Gastroesophageal sphincter (tissue), 4 donors: Measurements from ENCODE around the gene SDC3. TPM values are rescaled to one million over a fixed set of nuclear protein-coding genes. Genes with fewer than 3 reads are reported as not detected.

Source experiments
- ATAC-seq: fragments of 150-250 bp; one replicate; pipeline ENCODE4 v1.9.1; 2016; ENCODE audit warnings: mild to moderate bottlenecking, moderate library complexity
- H3K27ac ChIP-seq, 4 donors: fragments of 200-600 bp; sonication (generic) in 3 of 4; 1 replicate in 3 of 4; 2 replicates in 1 of 4; pipeline ENCODE4 v1.5.1; 2016 to 2019
- H3K27me3 ChIP-seq: fragments of 200-600 bp; sonication (generic); one replicate; pipeline ENCODE4 v1.5.1; 2019
- H3K36me3 ChIP-seq, 2 donors: fragments of 200-600 bp; sonication (generic); one replicate each; pipeline ENCODE4 v1.5.1; 2019; ENCODE audit warnings: control low read depth in 1 of 2
- H3K4me1 ChIP-seq, 3 donors: fragments of 200-600 bp; sonication (generic); 1 replicate in 2 of 3; 2 replicates in 1 of 3; pipeline ENCODE4 v1.5.1; 2016 to 2019; ENCODE audit warnings: control low read depth in 2 of 3
- H3K4me3 ChIP-seq, 2 donors: fragments of 200-600 bp; sonication (generic); one replicate each; pipeline ENCODE4 v1.5.1; 2019; ENCODE audit warnings: mild to moderate bottlenecking in 1 of 2, moderate library complexity in 1 of 2
- H3K9me3 ChIP-seq, 3 donors: fragments of 200-600 bp; sonication (generic); one replicate each; pipeline ENCODE4 v1.5.1; 2017 to 2019; ENCODE audit warnings: control low read depth in 2 of 3
- CTCF ChIP-seq, 4 experiments: fragments of 200-600 bp in 2 of 4; fragments of 450-650 bp in 2 of 4; sonication (generic) in 1 of 4; IDR thresholded peaks; one replicate each; pipeline ENCODE4 v1.5.1; 2017 to 2019; ENCODE audit warnings: antibody characterized with exemption in 4 of 4, mild to moderate bottlenecking in 2 of 4, moderate library complexity in 2 of 4
- EP300 ChIP-seq: sonication (generic); formaldehyde crosslinking; IDR thresholded peaks from one replicate; pipeline ENCODE4 v1.6.1; 2017; ENCODE audit warnings: antibody characterized with exemption, mild to moderate bottlenecking
- POLR2A ChIP-seq, 2 donors: fragments of 450-650 bp; IDR thresholded peaks; one replicate each; pipeline ENCODE4 v1.6.1; 2017; ENCODE audit warnings: antibody characterized with exemption in 2 of 2, mild to moderate bottlenecking in 2 of 2, moderate library complexity in 1 of 2
- POLR2AphosphoS5 ChIP-seq: sonication (generic); formaldehyde crosslinking; IDR thresholded peaks from one replicate; pipeline ENCODE4 v1.6.1; 2017; ENCODE audit warnings: antibody characterized with exemption
- WGBS, 2 donors: methylation state at CpG; one replicate each; pipeline ENCODE4 v1.1.5; 2018; ENCODE audit warnings: low coverage in 1 of 2; 5-methylcytosine and 5-hydroxymethylcytosine counted together
- total RNA-seq, 4 donors: library from RNA; depleted of rRNA; stranded (reverse); fragments of >200 nt; gene quantifications; one replicate each; pipeline ENCODE4 v1.1.0, GENCODE V29; 2016

SDC3 gene
- total RNA-seq, 4 donors from 2014 or later: 45.1 to 112 (median 52.6) TPM

- WGBS, 2 donors: 93 to 95% methylated on average over 2 of the region's 4 CpGs
- Histone ChIP-seq H3K9me3 (peaks cover 0 to 5% (median 0%) of the 10 kb centered on the region in 3 donors), H3K36me3 (peaks cover 0 to 31% of the 10 kb centered on the region in 2 donors), H3K4me1 (no peaks in the 10 kb centered on the region), H3K27ac (no peak overlapping the region), H3K27me3 (no peaks in the 10 kb centered on the region), H3K4me3 (no peak overlapping the region)
- ATAC-seq: no peak
- TF ChIP-seq POLR2A (IDR thresholded peaks at IDR 0.05) (no peak), EP300 (no peak), POLR2AphosphoS5 (no peak), CTCF (IDR thresholded peaks at IDR 0.05) (no peak)
Measured at GRCh38 chr1:30867537-30867936, 41.0 kb downstream of the SDC3 start.

GRCh38 chr1:30866594-30866993 is 42.0 kb downstream of the SDC3 start:
- no peak for TF ChIP-seq CTCF (IDR thresholded peaks at IDR 0.05)
- TF ChIP-seq POLR2AphosphoS5: no peak
- TF ChIP-seq EP300: no peak
- no peak for TF ChIP-seq POLR2A (IDR thresholded peaks at IDR 0.05)
- Histone ChIP-seq H3K4me1 (no peaks in the 10 kb centered on the region), H3K27ac (no peak overlapping the region), H3K27me3 (no peaks in the 10 kb centered on the region), H3K9me3 (no peaks in the 10 kb centered on the region), H3K36me3 (peaks cover 0 to 21% of the 10 kb centered on the region in 2 donors), H3K4me3 (no peak overlapping the region)
- no peak for ATAC-seq
- WGBS, 2 donors: no CpG with 5 or more reads among the region's 3 CpGs

- Histone ChIP-seq H3K36me3 (peaks cover 0 to 3% of the 10 kb centered on the region in 2 donors), H3K4me3 (no peak overlapping the region), H3K27me3 (no peaks in the 10 kb centered on the region), H3K27ac (no peak overlapping the region), H3K4me1 (no peaks in the 10 kb centered on the region), H3K9me3 (no peaks in the 10 kb centered on the region)
- no peak for ATAC-seq
- WGBS, 2 donors: 52% methylated on average over 7 of the region's 7 CpGs; no CpG with 5 or more reads in 1 of the 2 donors
- TF ChIP-seq EP300 (no peak), POLR2AphosphoS5 (no peak), POLR2A (IDR thresholded peaks at IDR 0.05) (no peak), CTCF (IDR thresholded peaks at IDR 0.05) (no peak)
Measured at GRCh38 chr1:30864681-30865080, 43.9 kb downstream of the SDC3 start.

GRCh38 chr1:30863858-30864604 is 44.5 kb downstream of the SDC3 start:
- H3K4me1 ChIP-seq: no peaks in the 10 kb centered on the region
- no peaks in the 10 kb centered on the region for H3K9me3 ChIP-seq
- TF ChIP-seq POLR2AphosphoS5 (no peak), EP300 (no peak), CTCF (IDR thresholded peaks at IDR 0.05) (no peak), POLR2A (IDR thresholded peaks at IDR 0.05) (no peak)
- ATAC-seq: no peak
- no peak overlapping the region for H3K27ac ChIP-seq
- H3K4me3 ChIP-seq: no peak overlapping the region
- H3K36me3 ChIP-seq: no peaks in the 10 kb centered on the region
- WGBS, 2 donors: 87 to 100% methylated on average over 2 to 7 of the region's 8 CpGs
- H3K27me3 ChIP-seq: no peaks in the 10 kb centered on the region

- H3K9me3 ChIP-seq: no peaks in the 10 kb centered on the region
- WGBS, 2 donors: 85 to 94% methylated on average over 5 of the region's 5 CpGs
- peaks cover 0 to 9% (median 0%) of the 10 kb centered on the region in 3 donors for H3K4me1 ChIP-seq
Measured at GRCh38 chr1:30860320-30860652, 48.3 kb downstream of the SDC3 start.

More at GRCh38 chr1:30860320-30860652, 48.3 kb downstream of the SDC3 start:
- TF ChIP-seq POLR2A (IDR thresholded peaks at IDR 0.05): no peak
- no peak for TF ChIP-seq POLR2AphosphoS5
- no peak for TF ChIP-seq EP300
- no peak for TF ChIP-seq CTCF (IDR thresholded peaks at IDR 0.05)
- no peaks in the 10 kb centered on the region for H3K27me3 ChIP-seq
- H3K36me3 ChIP-seq: no peaks in the 10 kb centered on the region
- H3K27ac ChIP-seq: no peak overlapping the region
- no peak for ATAC-seq
- H3K4me3 ChIP-seq: no peak overlapping the region
